H9 (cell line): Measurements from ENCODE around the gene LYZL2. TPM values are rescaled to one million over a fixed set of nuclear protein-coding genes. Genes with fewer than 3 reads are reported as not detected.

ENCODE experiments used
- DNase-seq: peaks from one replicate; pipeline ENCODE4 v3.0.0-alpha.2; 2017
- H2AFZ ChIP-seq: one replicate; pipeline ENCODE4 v1.6.1; 2013; ENCODE audit warnings: mild to moderate bottlenecking, low read length, control low read depth, moderate library complexity
- H2AK5ac ChIP-seq: 2 replicates; pipeline ENCODE4 v1.6.1; 2013; ENCODE audit warnings: low read length, control low read depth, mixed read lengths; ENCODE audit not compliant: insufficient read length
- H2BK120ac ChIP-seq: one replicate; pipeline ENCODE4 v1.6.1; 2013; ENCODE audit warnings: low read depth, mild to moderate bottlenecking, low read length, control low read depth, inconsistent platforms; ENCODE audit not compliant: poor library complexity, severe bottlenecking
- H2BK12ac ChIP-seq: 2 replicates; pipeline ENCODE4 v1.6.1; 2013; ENCODE audit warnings: low read length, control low read depth, mixed read lengths, low read depth; ENCODE audit not compliant: insufficient read length
- H2BK15ac ChIP-seq: 2 replicates; pipeline ENCODE4 v1.6.1; 2013; ENCODE audit warnings: low read depth, low read length, control low read depth
- H2BK20ac ChIP-seq: one replicate; pipeline ENCODE4 v1.6.1; 2013; ENCODE audit warnings: low read depth, mild to moderate bottlenecking, low read length, control low read depth, inconsistent platforms; ENCODE audit not compliant: poor library complexity, severe bottlenecking
- H2BK5ac ChIP-seq: 2 replicates; pipeline ENCODE4 v1.6.1; 2013; ENCODE audit warnings: low read length, control low read depth, mixed read lengths; ENCODE audit not compliant: insufficient read length
- H3K14ac ChIP-seq: 2 replicates; pipeline ENCODE4 v1.6.1; 2013; ENCODE audit warnings: low read length, control low read depth; ENCODE audit not compliant: insufficient read depth
- H3K18ac ChIP-seq: 2 replicates; pipeline ENCODE4 v1.6.1; 2013; ENCODE audit warnings: low read depth, mild to moderate bottlenecking, mixed read lengths, low read length, control low read depth; ENCODE audit not compliant: insufficient read length
- H3K23ac ChIP-seq: 2 replicates; pipeline ENCODE4 v1.6.1; 2013; ENCODE audit warnings: low read length, control low read depth, mixed read lengths, low read depth; ENCODE audit not compliant: insufficient read length
- H3K23me2 ChIP-seq: 2 replicates; pipeline ENCODE4 v1.6.1; 2013; ENCODE audit warnings: low read depth, mild to moderate bottlenecking, mixed read lengths, low read length, control low read depth; ENCODE audit not compliant: insufficient read length, poor library complexity, severe bottlenecking
- H3K27ac ChIP-seq: 2 replicates; pipeline ENCODE4 v1.5.1; 2013; ENCODE audit warnings: low read length, control low read depth, mixed read lengths, low read depth; ENCODE audit not compliant: insufficient read length
- H3K27me3 ChIP-seq: 2 replicates; pipeline ENCODE4 v1.6.1; 2013; ENCODE audit warnings: low read length, control low read depth, inconsistent platforms; ENCODE audit not compliant: insufficient read depth
- H3K4ac ChIP-seq: 2 replicates; pipeline ENCODE4 v1.6.1; 2013; ENCODE audit warnings: low read depth, mild to moderate bottlenecking, control low read depth, inconsistent platforms, low read length, moderate library complexity
- H3K4me1 ChIP-seq: 2 replicates; pipeline ENCODE4 v1.6.1; 2013; ENCODE audit warnings: low read length, control low read depth, inconsistent platforms; ENCODE audit not compliant: insufficient read depth
- H3K4me2 ChIP-seq: 2 replicates; pipeline ENCODE4 v1.6.1; 2013; ENCODE audit warnings: low read length, control low read depth, mixed read lengths; ENCODE audit not compliant: insufficient read length, insufficient read depth
- H3K56ac ChIP-seq: 2 replicates; pipeline ENCODE4 v1.6.1; 2013; ENCODE audit warnings: low read depth, mild to moderate bottlenecking, mixed read lengths, low read length, control low read depth; ENCODE audit not compliant: insufficient read length
- H3K79me1 ChIP-seq: 2 replicates; pipeline ENCODE4 v1.6.1; 2013; ENCODE audit warnings: low read depth, mild to moderate bottlenecking, moderate library complexity, low read length, control low read depth, inconsistent platforms; ENCODE audit not compliant: insufficient read depth, poor library complexity, severe bottlenecking
- H3K79me2 ChIP-seq: 2 replicates; pipeline ENCODE4 v1.6.1; 2013; ENCODE audit warnings: low read length, control low read depth, inconsistent platforms; ENCODE audit not compliant: insufficient read depth
- H3K9ac ChIP-seq: 2 replicates; pipeline ENCODE4 v1.6.1; 2013; ENCODE audit warnings: low read length, control low read depth, mixed read lengths; ENCODE audit not compliant: insufficient read length; ENCODE audit errors: extremely low read depth
- H3K9me3 ChIP-seq: one replicate; pipeline ENCODE4 v1.6.1; 2013; ENCODE audit warnings: low read depth, low read length, inconsistent platforms; ENCODE audit not compliant: control insufficient read depth
- H3T11ph ChIP-seq: one replicate; pipeline ENCODE4 v1.6.1; 2013; ENCODE audit warnings: mild to moderate bottlenecking, low read length, control low read depth, inconsistent platforms
- H4K20me1 ChIP-seq: one replicate; pipeline ENCODE4 v1.6.1; 2013; ENCODE audit not compliant: control insufficient read depth, insufficient read length, insufficient read depth
- H4K5ac ChIP-seq: 2 replicates; pipeline ENCODE4 v1.6.1; 2013; ENCODE audit warnings: low read depth, mild to moderate bottlenecking, mixed read lengths, low read length, control low read depth; ENCODE audit not compliant: insufficient read length
- H4K8ac ChIP-seq: replicated peaks from 2 replicates; pipeline ENCODE4 v1.6.1; 2013; ENCODE audit warnings: low read length, control low read depth, mixed read lengths, low read depth; ENCODE audit not compliant: insufficient read length
- H4K91ac ChIP-seq: 2 replicates; pipeline ENCODE4 v1.6.1; 2013; ENCODE audit warnings: low read depth, mild to moderate bottlenecking, moderate library complexity, mixed read lengths, low read length, control low read depth; ENCODE audit not compliant: insufficient read length
- H3K27ac Mint-ChIP-seq, 3 experiments: 2 replicates in 2 of 3; 3 replicates in 1 of 3; pipeline ENCODE4 v1.8.0; 2020 to 2021; ENCODE audit warnings: mixed read lengths in 3 of 3, mild to moderate bottlenecking in 1 of 3, moderate library complexity in 1 of 3
- H3K27me3 Mint-ChIP-seq: 2 replicates; pipeline ENCODE4 v1.8.0; 2021; ENCODE audit warnings: low read depth, mild to moderate bottlenecking, moderate library complexity, mixed read lengths
- H3K36me3 Mint-ChIP-seq, 3 experiments: 2 replicates in 2 of 3; 3 replicates in 1 of 3; pipeline ENCODE4 v1.8.0; 2020 to 2021; ENCODE audit warnings: low read depth in 3 of 3, mixed read lengths in 3 of 3; ENCODE audit not compliant: insufficient read depth in 1 of 3
- H3K4me1 Mint-ChIP-seq, 2 experiments: 2 replicates each; pipeline ENCODE4 v1.8.0; 2020; ENCODE audit warnings: mixed read lengths in 2 of 2
- H3K4me3 Mint-ChIP-seq, 2 experiments: 2 replicates in 1 of 2; 3 replicates in 1 of 2; pipeline ENCODE4 v1.8.0; 2020 to 2021; ENCODE audit warnings: mild to moderate bottlenecking in 2 of 2, mixed read lengths in 2 of 2, moderate library complexity in 1 of 2
- H3K9me3 Mint-ChIP-seq, 2 experiments: 2 replicates in 1 of 2; 3 replicates in 1 of 2; pipeline ENCODE4 v1.8.0; 2020; ENCODE audit warnings: mild to moderate bottlenecking in 2 of 2, mixed read lengths in 2 of 2, moderate library complexity in 1 of 2
- CTCF ChIP-seq: fragments of 200-600 bp; sonication (generic); conservative IDR thresholded peaks from 3 replicates; pipeline ENCODE4 v1.8.0; 2021; ENCODE audit warnings: antibody characterized with exemption, mild to moderate bottlenecking
- WGBS: extraction: QIAGEN DNeasy Blood & Tissue Kit; methylation state at CpG from one replicate; pipeline ENCODE4 v1.1.7; 2013; ENCODE audit warnings: missing lambda C conversion rate, low lambda C conversion rate, mixed read lengths; ENCODE audit not compliant: insufficient read length; ENCODE audit errors: extremely low coverage; 5-methylcytosine and 5-hydroxymethylcytosine counted together
- total RNA-seq: library from RNA; stranded (reverse); gene quantifications from 2 replicates; pipeline ENCODE4 v1.2.1, GENCODE V29; 2021

The LYZL2 gene
- total RNA-seq, 1 experiment from 2014 or later = not detected

DNA sequence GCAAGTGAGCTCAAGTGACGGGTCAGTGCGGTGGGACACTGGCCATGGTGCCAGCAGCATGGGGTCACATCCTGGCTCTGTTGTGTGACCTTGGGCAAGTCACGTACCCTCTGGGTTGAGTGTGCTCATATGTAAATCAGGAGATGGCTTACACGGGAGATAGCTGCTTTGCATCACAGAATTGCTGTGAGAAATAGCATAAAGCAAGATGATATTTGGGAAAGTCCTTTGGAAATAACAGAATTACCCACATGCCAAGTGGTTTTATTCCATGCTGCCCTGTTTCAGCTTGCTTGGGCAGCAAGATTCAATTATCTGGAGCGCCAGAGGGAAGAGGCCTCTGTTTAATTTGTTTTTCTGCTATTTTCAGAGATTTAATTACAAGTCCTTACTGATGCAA is 48.9 kb downstream of the LYZL2 start:
- Histone ChIP-seq H4K5ac (no peak overlapping the region), H3K4ac (no peak overlapping the region), H3K4me1 (peaks cover 2% of the 10 kb centered on the region; the same call in 1 of the 2 replicates), H2AFZ (no peak overlapping the region), H2BK12ac (no peak overlapping the region), H3T11ph (no peak overlapping the region), H3K9ac (no peak overlapping the region), H3K79me1 (no peaks in the 10 kb centered on the region), H3K27ac (no peak overlapping the region), H3K23ac (no peak overlapping the region), H2BK120ac (no peak overlapping the region), H2BK5ac (no peak overlapping the region), H3K79me2 (no peaks in the 10 kb centered on the region), H2BK20ac (no peak overlapping the region), H3K14ac (no peak overlapping the region), H2AK5ac (no peak overlapping the region), H3K18ac (no peak overlapping the region), H3K23me2 (no peaks in the 10 kb centered on the region), H3K56ac (no peak overlapping the region), H3K27me3 (peaks cover under 1% of the 10 kb centered on the region; the same call in 1 of the 2 replicates), H4K20me1 (no peaks in the 10 kb centered on the region), H3K9me3 (no peaks in the 10 kb centered on the region), H4K91ac (no peak overlapping the region), H2BK15ac (no peak overlapping the region), H3K4me2 (no peak overlapping the region), H4K8ac (no peak overlapping the region)
- H3K36me3 Mint-ChIP-seq = no peaks in the 10 kb centered on the region
- no peak for TF ChIP-seq CTCF
- H3K4me3 Mint-ChIP-seq = no peak overlapping the region
- H3K4me1 Mint-ChIP-seq = peaks cover 17% of the 10 kb centered on the region in 2 experiments
- no CpG with 5 or more reads among the region's 5 CpGs for WGBS
- H3K27me3 Mint-ChIP-seq = no peaks in the 10 kb centered on the region; the same call in 1 of the 2 replicates
- H3K9me3 Mint-ChIP-seq = no peaks in the 10 kb centered on the region
- no peak for DNase-seq
- H3K27ac Mint-ChIP-seq = no peak overlapping the region
